ENCODE measurements around the gene NHSL2.
A peak's percentile ranks its signal among the peaks of the same experiment; 100 is the strongest.
"Not testable (repeated sequence)": the region's sequence is repeated elsewhere in the genome, so short reads cannot be mapped to it uniquely, and the experiment has no call there.

Gene NHSL2

GRCh38 chrX:72045552-72046277 is 135.1 kb downstream of the NHSL2 start:
- no peak for DNase-seq

- DNase-seq: peak; percentile 39
Measured at GRCh38 chrX:72046447-72046846, 135.8 kb downstream of the NHSL2 start.

DNA sequence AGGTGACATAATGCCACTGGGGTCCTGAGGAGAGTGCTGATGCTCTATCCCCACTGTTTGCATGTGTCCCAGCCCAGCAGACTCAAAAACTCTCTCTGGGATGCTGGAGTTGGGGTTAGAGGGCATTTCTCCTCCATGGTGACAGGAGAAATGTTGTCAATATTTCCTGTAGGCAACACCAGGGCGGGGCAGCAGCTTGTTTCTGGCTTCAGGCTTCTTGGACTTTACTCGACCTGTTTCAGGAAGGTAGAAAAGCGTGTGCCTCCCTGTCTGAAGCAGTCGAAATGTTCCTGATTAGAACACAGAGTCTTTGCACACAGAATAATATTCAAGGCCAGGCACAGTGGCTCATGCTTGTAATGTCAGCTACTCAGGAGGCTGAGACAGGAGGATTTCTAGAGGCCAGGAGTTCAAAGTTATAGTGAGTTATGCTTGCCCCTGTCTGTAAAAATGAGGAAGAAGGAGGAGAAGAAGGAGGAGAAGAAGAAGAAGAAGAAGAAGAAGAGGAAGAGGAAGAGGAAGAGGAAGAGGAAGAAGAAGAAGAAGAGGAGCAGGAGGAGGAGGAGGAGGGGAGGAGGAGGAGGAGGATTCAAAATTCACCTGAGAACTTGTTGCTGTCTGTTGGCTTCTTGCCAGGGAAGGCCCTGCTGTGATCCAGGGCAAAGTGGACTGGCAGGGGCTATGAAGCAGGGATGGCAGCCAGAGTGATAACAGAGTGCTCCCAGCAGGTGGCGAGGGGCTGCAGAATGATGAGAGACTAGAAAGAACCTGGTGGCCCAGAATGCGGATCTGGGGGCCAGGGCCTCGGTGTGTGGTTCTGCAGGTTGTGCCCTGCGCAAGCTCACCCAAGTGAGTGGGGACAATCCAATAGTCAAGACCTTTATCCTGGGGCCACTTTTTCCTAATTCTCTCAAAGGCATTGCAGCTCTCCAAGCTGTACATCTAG is 138.1 kb downstream of the NHSL2 start:
- no peak for DNase-seq

DNA sequence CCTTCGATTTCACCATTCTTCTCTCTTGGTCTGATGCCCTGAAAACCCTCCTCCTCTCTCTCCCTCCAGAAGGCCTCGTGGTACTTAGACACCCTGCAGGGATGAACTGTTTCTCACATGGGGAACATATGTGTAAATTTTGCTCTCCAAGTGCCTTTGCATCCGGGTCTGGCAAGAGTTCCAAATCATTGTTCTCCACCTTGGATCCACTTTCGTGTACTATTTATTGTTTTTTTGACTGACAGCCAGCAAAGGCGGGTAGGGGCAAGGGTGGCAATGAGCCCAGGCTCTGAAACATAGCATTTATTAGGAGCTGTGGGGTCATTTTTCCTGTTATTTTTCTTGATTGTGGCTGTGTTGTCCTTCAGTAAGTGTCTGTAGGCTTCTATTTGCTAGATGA is 139.4 kb downstream of the NHSL2 start:
- no peak for DNase-seq

DNA sequence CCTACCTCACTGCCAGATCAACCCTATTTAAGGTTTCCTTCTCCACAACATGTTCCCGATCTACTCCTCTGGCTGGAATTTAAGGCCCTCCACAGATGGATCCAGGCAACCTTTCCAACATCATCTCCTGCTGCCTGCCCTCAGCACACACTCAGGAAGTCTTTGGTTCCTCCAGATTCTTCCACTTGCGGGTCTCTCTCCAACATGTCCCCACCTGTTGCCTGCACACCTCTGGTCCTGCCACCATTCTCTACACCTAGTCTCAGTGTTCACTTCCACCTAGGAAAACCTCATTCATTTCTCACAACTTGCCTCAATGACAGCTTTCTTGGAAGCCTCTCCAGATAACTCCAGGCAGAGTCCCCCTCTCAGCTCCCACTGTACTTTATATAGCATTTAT is 140.9 kb downstream of the NHSL2 start:
- no peak for DNase-seq

DNA sequence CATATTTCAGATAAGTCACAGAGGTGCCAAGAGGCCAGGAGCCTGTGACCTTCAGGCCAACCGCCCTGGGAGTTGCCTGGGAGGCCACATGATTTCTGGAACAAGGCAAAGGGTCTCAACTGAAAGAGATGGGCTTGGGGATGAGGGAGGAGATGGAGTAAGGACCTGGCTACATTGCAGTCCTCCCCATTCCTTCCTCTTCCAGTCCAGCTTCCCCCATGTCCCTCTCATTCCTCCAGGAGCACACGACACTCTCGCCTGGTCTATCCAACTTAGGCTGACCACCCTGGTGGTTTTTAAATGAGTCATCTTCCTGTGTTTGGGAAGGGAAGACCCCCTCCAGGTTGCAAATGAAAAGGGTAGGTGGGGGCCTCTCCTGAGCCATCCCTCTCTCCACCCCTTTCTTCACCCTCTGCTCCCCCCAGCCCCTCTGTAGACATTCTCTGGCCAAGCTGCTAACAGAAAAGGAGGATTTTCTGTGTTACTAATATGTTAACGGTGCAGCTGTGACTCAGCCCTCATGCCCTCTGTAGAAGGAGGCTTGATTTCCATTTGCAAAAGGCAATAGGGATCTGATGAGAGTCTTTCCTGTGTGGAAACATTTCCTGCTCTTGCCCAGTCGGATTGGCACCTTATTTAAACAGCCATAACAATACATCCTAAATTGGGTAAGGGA is 141.9 kb downstream of the NHSL2 start:
- DNase-seq: no peak

GRCh38 chrX:72053508-72053907 is 142.9 kb downstream of the NHSL2 start:
- no peak for DNase-seq

DNA sequence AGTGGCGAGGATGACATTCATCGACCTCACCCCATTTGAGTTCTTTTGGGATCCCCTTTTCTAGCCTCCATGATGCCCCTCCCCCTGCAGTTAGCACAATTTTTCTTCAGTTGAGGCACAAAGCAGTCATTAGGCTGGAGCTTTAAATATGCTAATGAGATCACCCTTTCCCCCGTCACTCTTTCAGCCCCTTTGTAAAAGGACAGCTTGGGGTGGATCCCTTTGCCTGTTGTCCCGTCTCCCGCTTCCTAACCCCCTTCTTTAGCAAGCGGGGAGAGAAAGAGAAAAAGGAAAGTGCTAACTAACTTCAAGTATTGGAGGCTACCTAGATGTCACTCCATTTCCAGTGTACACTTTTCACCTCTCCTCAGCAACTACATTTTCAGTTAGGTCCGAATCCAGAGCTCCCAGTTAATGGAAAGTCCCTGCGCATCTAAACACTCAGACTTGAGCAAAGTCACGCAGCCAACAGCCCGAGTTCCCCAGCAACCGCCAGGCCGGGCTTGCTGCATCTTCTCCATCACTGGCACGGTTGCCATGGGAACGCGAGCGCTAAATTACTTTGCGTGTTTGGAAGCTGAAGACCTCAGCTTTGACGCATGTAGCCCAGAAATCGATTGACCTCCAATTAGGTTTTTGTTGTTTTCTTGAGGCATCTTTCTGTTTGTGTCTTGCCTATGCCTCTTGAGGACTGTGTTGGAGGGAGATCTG is 144.3 kb downstream of the NHSL2 start:
- DNase-seq: no peak

DNA sequence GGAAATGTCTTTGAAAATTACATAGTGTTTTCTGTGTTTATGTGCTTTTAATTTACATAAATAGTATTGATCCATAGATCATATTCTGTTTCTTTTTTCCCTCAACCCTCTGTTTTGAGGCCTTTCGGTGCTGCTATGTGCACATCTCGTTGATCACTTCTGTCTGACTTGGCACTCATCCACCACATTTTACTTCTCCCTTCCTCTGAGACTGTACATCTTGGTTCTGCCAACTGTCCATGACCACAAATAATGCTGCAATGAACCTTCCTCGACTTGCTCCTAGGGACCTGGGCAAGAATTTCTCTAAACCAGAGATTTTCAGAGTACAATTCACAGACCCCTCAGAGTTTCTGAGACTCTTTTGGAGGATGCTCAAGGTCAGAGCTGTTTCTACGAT is 146.7 kb downstream of the NHSL2 start:
- DNase-seq: no peak

DNA sequence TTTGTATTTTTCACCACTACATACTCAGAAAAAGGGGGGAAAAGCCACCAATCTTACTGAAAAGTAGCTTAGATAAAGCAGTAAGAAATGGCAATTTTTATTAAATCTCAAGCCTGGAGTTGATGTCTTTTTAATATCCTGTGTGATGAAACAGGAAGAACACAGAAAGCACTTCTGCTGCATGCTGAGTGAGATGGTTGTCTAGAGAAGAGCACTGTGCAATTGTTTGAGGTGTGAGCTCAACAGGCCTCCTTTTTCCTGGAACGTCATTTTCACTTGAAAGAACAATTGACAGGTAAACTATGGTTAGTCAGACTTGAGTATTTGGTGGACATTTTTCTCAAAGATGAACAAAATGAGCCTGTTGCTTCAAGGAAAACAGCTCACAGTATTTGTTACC is 147.2 kb downstream of the NHSL2 start:
- peak; percentile 23 for DNase-seq

- DNase-seq: not testable (repeated sequence)
Measured at GRCh38 chrX:72058346-72058745, 147.7 kb downstream of the NHSL2 start.

DNA sequence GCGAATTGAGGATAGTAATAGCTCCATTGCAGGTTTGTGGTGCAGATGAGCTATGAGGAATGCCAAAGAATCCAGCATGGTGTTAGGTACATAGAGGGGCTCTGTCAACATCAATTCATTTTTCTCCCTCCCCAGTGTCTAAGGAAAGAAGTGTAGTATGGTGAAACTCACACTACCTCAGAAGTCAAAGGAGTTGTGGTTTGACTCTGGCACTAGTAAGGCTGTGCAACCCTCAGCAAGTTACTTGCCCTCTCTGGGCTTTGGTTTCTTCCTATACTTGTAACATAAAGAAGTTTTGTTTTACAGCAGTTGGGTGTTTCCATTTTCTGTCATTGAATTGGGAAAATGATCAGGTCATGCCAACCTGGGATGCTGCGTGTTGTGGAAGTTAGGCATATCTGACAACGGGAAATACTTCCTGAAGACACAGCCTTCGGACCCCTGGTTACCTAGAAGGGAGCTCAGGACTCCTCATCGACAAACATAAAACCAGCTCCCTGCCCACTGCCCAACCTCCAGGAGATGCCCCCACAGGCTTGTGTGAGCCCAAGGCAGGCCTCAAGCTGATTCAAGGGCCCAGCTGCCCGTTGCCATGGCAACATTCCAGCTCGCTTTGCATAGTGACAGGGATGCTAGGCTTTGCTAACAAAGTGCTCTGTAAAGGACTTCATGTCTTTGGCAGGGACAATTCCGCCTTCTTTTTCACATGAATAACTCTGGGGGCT is 149.7 kb downstream of the NHSL2 start:
- DNase-seq: no peak

- DNase-seq: no peak
Measured at GRCh38 chrX:72060921-72061490, 150.4 kb downstream of the NHSL2 start.

GRCh38 chrX:72062916-72063315 is 152.3 kb downstream of the NHSL2 start:
- no peak for DNase-seq

- no peak for DNase-seq
Measured at GRCh38 chrX:72069350-72070160, 158.9 kb downstream of the NHSL2 start.

GRCh38 chrX:72071213-72071612 is 160.6 kb downstream of the NHSL2 start:
- DNase-seq: no peak

DNA sequence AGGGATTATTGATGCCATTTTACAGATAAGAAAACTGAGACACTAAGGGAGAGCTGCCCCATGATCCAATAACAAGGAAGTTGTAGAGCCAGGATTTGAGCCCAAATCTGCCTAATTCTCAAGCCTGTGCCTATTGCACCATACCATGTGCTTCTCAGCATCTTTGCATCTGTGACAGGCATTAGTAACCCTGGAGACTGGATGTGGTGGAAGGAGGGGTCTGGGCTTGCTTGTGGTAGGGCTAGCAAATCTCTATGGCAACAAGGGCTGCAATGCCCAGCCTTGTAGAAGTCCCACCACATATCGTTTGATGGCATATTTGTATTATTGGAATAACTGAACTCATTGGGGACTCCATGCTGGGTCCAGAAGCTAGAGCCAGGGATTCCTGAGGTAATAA is 163.0 kb downstream of the NHSL2 start:
- DNase-seq: no peak

DNA sequence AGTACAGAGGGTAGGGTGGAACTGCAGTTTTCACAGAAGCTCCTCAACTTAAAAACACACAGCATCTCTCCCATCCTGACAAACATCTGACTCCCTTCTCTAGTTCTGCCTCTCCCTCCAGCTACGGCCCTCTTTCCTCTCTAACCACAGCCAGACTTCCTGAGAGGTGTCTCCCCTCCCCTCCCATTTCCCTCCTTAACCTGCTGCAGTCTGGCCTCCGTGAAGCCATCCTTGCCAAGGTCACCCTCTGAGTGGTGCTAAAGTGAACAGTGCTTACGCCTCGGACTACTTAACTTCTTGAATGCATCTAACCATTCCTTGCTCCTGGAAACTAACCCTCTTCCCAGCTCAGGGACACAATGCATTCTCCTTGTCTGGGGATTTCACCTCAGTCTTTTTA is 167.8 kb downstream of the NHSL2 start:
- DNase-seq: no peak

GRCh38 chrX:72079607-72080006 is 169.0 kb downstream of the NHSL2 start:
- no peak for DNase-seq

- no peak for DNase-seq
Measured at GRCh38 chrX:72080150-72080549, 169.5 kb downstream of the NHSL2 start.

DNA sequence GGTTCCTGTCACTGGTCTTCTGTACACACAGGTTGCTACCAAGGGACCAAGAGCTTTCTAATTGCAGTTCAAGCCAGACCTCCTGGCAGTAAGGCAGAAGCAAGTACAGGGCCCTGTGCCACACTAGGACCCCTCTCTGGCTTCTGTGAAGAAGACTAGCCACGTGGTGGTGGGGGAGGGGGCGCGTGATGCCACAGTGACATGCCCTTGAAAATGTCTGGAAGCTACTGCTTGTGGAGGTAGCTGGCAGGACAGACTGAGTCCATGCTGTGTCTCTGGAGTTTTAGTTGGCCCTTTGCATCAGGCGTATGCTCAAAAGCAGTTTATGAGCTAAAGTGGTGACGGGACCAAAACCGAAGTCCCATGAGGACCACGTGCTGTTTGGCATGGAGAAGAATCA is 170.2 kb downstream of the NHSL2 start:
- DNase-seq: no peak
